Colonic mucosa (tissue), 4 donors: ENCODE results near the gene IQGAP2. TPM values are rescaled to one million over a fixed set of nuclear protein-coding genes. Genes with fewer than 3 reads are reported as not detected.

ENCODE experiments used
- DNase-seq: peaks from one replicate; pipeline ENCODE4 v3.0.0-alpha.2; 2020
- H3K27ac ChIP-seq: fragments of 200-600 bp; one replicate; pipeline ENCODE4 v1.8.0; 2021
- H3K27me3 ChIP-seq: fragments of 200-600 bp; one replicate; pipeline ENCODE4 v1.8.0; 2021
- H3K36me3 ChIP-seq: fragments of 200-600 bp; one replicate; pipeline ENCODE4 v1.8.0; 2021
- H3K4me1 ChIP-seq: fragments of 200-600 bp; one replicate; pipeline ENCODE4 v1.8.0; 2021; ENCODE audit warnings: mild to moderate bottlenecking
- H3K4me3 ChIP-seq: fragments of 200-600 bp; one replicate; pipeline ENCODE4 v1.8.0; 2021
- H3K9ac ChIP-seq, 2 donors: one replicate each; pipeline ENCODE4 v1.7.0; 2013; ENCODE audit warnings: control low read depth in 2 of 2, low read depth in 2 of 2, low read length in 2 of 2
- H3K9me3 ChIP-seq: fragments of 200-600 bp; one replicate; pipeline ENCODE4 v1.8.0; 2021
- intact Hi-C: fragments of 100-400 bp; cut with DNase I; formaldehyde crosslinking; loops from one replicate; pipeline ENCODE4 v1.14.1; 2022
- total RNA-seq, 2 donors: library from RNA; stranded (reverse); fragmentation: NEBNext Ultra II Directional in 1 of 2; extraction: Animal tissue kit (Norgen Biotek cat#: 25700) in 1 of 2; gene quantifications; one replicate each; pipeline ENCODE4 v1.2.1, GENCODE V29; 2021
- TF ChIP-seq, protein P1 (sequence below): fragments of 200-600 bp; IDR thresholded peaks from one replicate; pipeline ENCODE4 v1.8.0; 2022; ENCODE audit warnings: antibody characterized with exemption, mild to moderate bottlenecking
- donor health status: healthy.
- donor health status: DM: no; HTN: no; CAD: no.
- donor health status: DM: no; HTN: no; CAD: no.

The IQGAP2 gene
- total RNA-seq, 2 donors from 2014 or later, result 62.2 to 75.6 TPM

- Histone ChIP-seq H3K9me3 (no peaks in the 10 kb centered on the region), H3K4me1 (no peaks in the 10 kb centered on the region), H3K9ac (no peak overlapping the region), H3K4me3 (no peak overlapping the region), H3K27me3 (no peaks in the 10 kb centered on the region), H3K27ac (no peak overlapping the region), H3K36me3 (no peaks in the 10 kb centered on the region)
- DNase-seq, result no peak
- intact Hi-C loops, result no loop called here
- TF ChIP-seq, protein P1, sequence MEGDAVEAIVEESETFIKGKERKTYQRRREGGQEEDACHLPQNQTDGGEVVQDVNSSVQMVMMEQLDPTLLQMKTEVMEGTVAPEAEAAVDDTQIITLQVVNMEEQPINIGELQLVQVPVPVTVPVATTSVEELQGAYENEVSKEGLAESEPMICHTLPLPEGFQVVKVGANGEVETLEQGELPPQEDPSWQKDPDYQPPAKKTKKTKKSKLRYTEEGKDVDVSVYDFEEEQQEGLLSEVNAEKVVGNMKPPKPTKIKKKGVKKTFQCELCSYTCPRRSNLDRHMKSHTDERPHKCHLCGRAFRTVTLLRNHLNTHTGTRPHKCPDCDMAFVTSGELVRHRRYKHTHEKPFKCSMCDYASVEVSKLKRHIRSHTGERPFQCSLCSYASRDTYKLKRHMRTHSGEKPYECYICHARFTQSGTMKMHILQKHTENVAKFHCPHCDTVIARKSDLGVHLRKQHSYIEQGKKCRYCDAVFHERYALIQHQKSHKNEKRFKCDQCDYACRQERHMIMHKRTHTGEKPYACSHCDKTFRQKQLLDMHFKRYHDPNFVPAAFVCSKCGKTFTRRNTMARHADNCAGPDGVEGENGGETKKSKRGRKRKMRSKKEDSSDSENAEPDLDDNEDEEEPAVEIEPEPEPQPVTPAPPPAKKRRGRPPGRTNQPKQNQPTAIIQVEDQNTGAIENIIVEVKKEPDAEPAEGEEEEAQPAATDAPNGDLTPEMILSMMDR, result no peak
Measured at GRCh38 chr5:76406673-76407072, 3.6 kb downstream of the IQGAP2 start.

DNA sequence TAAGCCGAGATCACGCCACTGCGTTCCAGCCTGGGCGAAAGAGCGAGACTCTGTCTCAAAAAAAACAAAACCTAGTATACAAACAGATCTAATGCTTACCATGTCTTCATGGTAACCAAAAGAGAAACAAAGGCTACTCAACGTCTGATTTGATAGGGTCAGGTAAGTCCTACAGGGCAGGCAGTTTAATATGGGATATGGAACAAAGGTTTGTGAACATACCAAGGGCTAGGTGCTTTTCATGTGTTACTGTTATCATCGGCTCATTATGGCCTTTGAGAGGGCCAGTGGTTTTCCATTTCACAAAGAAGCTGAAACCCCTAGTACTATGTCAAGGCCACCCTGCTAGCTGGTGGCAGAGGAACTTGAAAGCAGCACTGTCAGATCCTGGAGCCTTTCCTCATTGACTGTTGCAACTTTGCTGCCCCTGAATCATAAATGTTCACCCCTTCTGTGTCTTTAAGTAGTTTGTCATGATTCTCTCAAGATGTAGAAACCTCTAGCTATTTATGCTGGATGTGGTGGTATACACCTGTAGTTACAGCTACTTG lies 5.1 kb downstream of the IQGAP2 start:
- H3K4me1 ChIP-seq, result no peaks in the 10 kb centered on the region
- no peak for DNase-seq
- no peak overlapping the region for H3K4me3 ChIP-seq
- H3K36me3 ChIP-seq, result no peaks in the 10 kb centered on the region
- H3K27ac ChIP-seq, result no peak overlapping the region
- TF ChIP-seq, protein P1, result no peak
- H3K9me3 ChIP-seq, result no peaks in the 10 kb centered on the region
- H3K27me3 ChIP-seq, result no peaks in the 10 kb centered on the region
- H3K9ac ChIP-seq, result no peak overlapping the region
- intact Hi-C loops, result no loop called here

- intact Hi-C loops, result no loop called here
Measured at GRCh38 chr5:76412511-76412910, 9.4 kb downstream of the IQGAP2 start.

GRCh38 chr5:76413746-76414145 lies 10.7 kb downstream of the IQGAP2 start:
- intact Hi-C loops, result no loop called here
- no peak overlapping the region for H3K27ac ChIP-seq
- H3K9ac ChIP-seq, result no peak overlapping the region
- TF ChIP-seq, protein P1, result no peak
- no peaks in the 10 kb centered on the region for H3K4me1 ChIP-seq
- no peaks in the 10 kb centered on the region for H3K9me3 ChIP-seq
- H3K36me3 ChIP-seq, result no peaks in the 10 kb centered on the region
- no peak overlapping the region for H3K4me3 ChIP-seq
- no peak for DNase-seq
- H3K27me3 ChIP-seq, result no peaks in the 10 kb centered on the region

More at GRCh38 chr5:76412511-76412910, 9.4 kb downstream of the IQGAP2 start:
- no peaks in the 10 kb centered on the region for H3K9me3 ChIP-seq
- TF ChIP-seq, protein P1, result no peak
- H3K9ac ChIP-seq, result no peak overlapping the region
- DNase-seq, result no peak
- no peak overlapping the region for H3K27ac ChIP-seq
- no peak overlapping the region for H3K4me3 ChIP-seq
- H3K27me3 ChIP-seq, result no peaks in the 10 kb centered on the region
- no peaks in the 10 kb centered on the region for H3K36me3 ChIP-seq
- no peaks in the 10 kb centered on the region for H3K4me1 ChIP-seq

DNA sequence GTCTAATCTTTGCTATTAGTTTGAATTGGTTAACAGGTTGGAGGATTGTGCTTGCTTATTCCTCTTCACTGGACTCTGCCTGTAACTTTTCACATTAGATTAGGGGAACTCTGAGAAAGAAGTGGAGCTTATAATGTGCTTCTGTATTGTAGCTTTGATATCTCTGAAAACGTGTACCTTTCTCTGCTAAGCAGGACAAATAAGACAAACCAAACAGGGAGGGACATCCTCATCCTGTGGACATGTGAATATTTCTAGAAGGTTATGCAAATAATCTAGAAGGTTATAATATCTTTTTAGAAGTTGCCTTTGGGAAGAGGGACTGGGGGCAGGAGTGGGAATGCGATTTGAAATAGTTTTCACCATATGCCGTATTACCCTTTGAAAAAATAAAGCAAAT lies 11.7 kb downstream of the IQGAP2 start:
- TF ChIP-seq, protein P1, result no peak
- H3K9ac ChIP-seq, result no peak overlapping the region
- intact Hi-C loops, result no loop called here
- no peak overlapping the region for H3K4me3 ChIP-seq
- no peaks in the 10 kb centered on the region for H3K4me1 ChIP-seq
- H3K36me3 ChIP-seq, result no peaks in the 10 kb centered on the region
- no peak overlapping the region for H3K27ac ChIP-seq
- no peaks in the 10 kb centered on the region for H3K27me3 ChIP-seq
- no peaks in the 10 kb centered on the region for H3K9me3 ChIP-seq
- no peak for DNase-seq
